Measurements from ENCODE around the gene ANO6. TPM values are rescaled to one million over a fixed set of nuclear protein-coding genes. Genes with fewer than 3 reads are reported as not detected.
"Not testable (repeated sequence)": the region's sequence is repeated elsewhere in the genome, so short reads cannot be mapped to it uniquely, and the experiment has no call there.

Gene ANO6
- total RNA-seq = 46.2 TPM
- long read RNA-seq, full-length matches to known transcripts = 8 of 42 reads
- long read RNA-seq, partial matches to known transcripts = 26 of 42 reads
- long read RNA-seq, other reads (novel, unspliced or antisense) = 8 of 42 reads

GRCh38 chr12:45215419-45216229 lies at the start of gene ANO6:
Gene ANO6, plus strand, starts transcription at chr12:45216095. Its CDS starts 227 bp downstream, at chr12:45216322.
- no peak for TF ChIP-seq CTCF (IDR thresholded peaks at IDR 0.05; ENCODE audit: borderline replicate concordance)
- Histone ChIP-seq H3K27ac (replicated peaks) (peak within 1 kb of the TSS; percentile 94), H3K9me3 (replicated peaks) (no peaks in the 10 kb centered on the region), H3K4me3 (peak within 1 kb of the TSS; percentile 88), H3K27me3 (ENCODE audit: low read depth) (no peaks in the 10 kb centered on the region), H3K36me3 (no peaks in the 10 kb centered on the region), H3K4me1 (peaks cover 52% of the 10 kb centered on the region)
- DNase-seq = peak; percentile 89
- intact Hi-C loops (cut with micrococcal nuclease) = loop anchor here (10.0 kb wide), 1 partner anchor 49 kb away; no protein-coding TSS in a partner anchor

GRCh38 chr12:45168976-45169375 lies 46.9 kb upstream of the ANO6 start:
- H3K9me3 ChIP-seq (replicated peaks) = no peaks in the 10 kb centered on the region
- no peaks in the 10 kb centered on the region for H3K36me3 ChIP-seq
- intact Hi-C loops (cut with micrococcal nuclease) = no loop called here
- TF ChIP-seq CTCF (IDR thresholded peaks at IDR 0.05; ENCODE audit: borderline replicate concordance) = no peak
- no peaks in the 10 kb centered on the region for H3K27me3 ChIP-seq (ENCODE audit: low read depth)
- no peak overlapping the region for H3K4me3 ChIP-seq
- DNase-seq = no peak
- H3K4me1 ChIP-seq = peaks cover 9% of the 10 kb centered on the region
- no peak overlapping the region for H3K27ac ChIP-seq (replicated peaks)

- TF ChIP-seq CTCF (IDR thresholded peaks at IDR 0.05; ENCODE audit: borderline replicate concordance) = peak; percentile 94
Measured at GRCh38 chr12:45170456-45171042, 45.3 kb upstream of the ANO6 start.

GRCh38 chr12:45173293-45173692 lies 42.6 kb upstream of the ANO6 start:
- H3K27ac ChIP-seq (replicated peaks); intact Hi-C loops (cut with micrococcal nuclease); H3K27me3 ChIP-seq (ENCODE audit: low read depth); H3K4me1 ChIP-seq; DNase-seq; H3K4me3 ChIP-seq: not testable (repeated sequence)
- Histone ChIP-seq H3K9me3 (replicated peaks) (peaks cover 23% of the 10 kb centered on the region), H3K36me3 (peaks cover 20% of the 10 kb centered on the region)
- TF ChIP-seq CTCF (IDR thresholded peaks at IDR 0.05; ENCODE audit: borderline replicate concordance) = peak; percentile 38

More at GRCh38 chr12:45170456-45171042, 45.3 kb upstream of the ANO6 start:
- no peaks in the 10 kb centered on the region for H3K27me3 ChIP-seq (ENCODE audit: low read depth)
- peak; percentile 78 for DNase-seq
- no peak overlapping the region for H3K4me3 ChIP-seq
- H3K4me1 ChIP-seq = peaks cover 9% of the 10 kb centered on the region
- intact Hi-C loops (cut with micrococcal nuclease) = no loop called here
- H3K9me3 ChIP-seq (replicated peaks) = no peaks in the 10 kb centered on the region
- peaks cover 3% of the 10 kb centered on the region for H3K36me3 ChIP-seq
- H3K27ac ChIP-seq (replicated peaks) = no peak overlapping the region

- no peak for TF ChIP-seq CTCF (IDR thresholded peaks at IDR 0.05; ENCODE audit: borderline replicate concordance)
- H3K27me3 ChIP-seq (ENCODE audit: low read depth) = no peaks in the 10 kb centered on the region
- no peaks in the 10 kb centered on the region for H3K4me1 ChIP-seq
- H3K36me3 ChIP-seq = peaks cover 27% of the 10 kb centered on the region
- H3K9me3 ChIP-seq (replicated peaks) = peaks cover 36% of the 10 kb centered on the region
- H3K4me3 ChIP-seq = no peak overlapping the region
- DNase-seq = no peak
- no peak overlapping the region for H3K27ac ChIP-seq (replicated peaks)
- intact Hi-C loops (cut with micrococcal nuclease) = no loop called here
Measured at GRCh38 chr12:45174595-45174994, 41.3 kb upstream of the ANO6 start.

Measured in left ventricle myocardium inferior (tissue), 1 donor.